ENCODE measurements around the gene VAPB.

DNA sequence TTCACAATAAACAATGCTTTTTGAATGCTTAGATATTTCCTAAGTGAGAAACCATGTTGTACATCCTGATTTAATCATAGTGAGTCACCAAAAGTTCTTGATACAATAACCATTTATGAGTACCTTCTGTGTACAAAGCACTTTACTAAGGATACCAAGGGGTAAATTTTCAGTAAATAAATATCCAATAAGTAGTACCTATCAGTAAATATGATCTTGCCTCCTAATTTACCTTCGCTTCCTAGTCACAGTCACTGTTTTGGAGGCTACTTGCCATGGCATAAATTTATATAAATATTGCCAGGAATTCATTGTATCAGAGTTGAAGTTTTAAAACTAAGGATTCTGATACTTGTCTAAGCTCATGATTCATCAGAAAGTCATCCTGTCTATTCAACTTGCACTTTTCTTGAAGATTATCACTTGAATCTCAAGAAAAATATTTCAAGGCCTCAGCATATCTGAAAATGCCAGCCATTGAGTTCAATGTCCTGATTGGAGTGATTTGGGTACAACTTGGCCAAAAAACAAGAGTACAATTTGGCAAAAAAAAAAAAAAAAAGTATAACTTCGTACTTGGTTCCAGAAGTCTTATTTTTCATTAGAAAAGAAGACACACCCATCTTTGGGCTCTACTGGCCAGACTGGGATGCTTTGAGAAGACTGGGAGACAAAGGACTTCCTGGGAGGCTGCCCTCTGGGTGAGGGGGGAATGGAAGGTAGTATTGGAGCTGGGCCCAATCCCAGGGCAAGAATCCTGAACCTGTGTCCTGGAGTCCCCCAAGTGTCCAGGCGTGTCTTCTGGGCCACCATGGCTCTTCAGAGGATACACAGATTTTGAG, 46.7 kb upstream of the VAPB start:
- TF ChIP-seq CTCF (conservative IDR thresholded peaks at IDR 0.05; ENCODE audit: low read depth, low read length) (no peak), MAZ (IDR thresholded peaks at IDR 0.05; ENCODE audit: borderline replicate concordance, low read depth, low read length) (no peak), CHD1 (IDR thresholded peaks at IDR 0.05; ENCODE audit: low read depth, low read length) (no peak), BHLHE40 (IDR thresholded peaks at IDR 0.05; ENCODE audit: low read depth, low read length) (no peak), RAD21 (IDR thresholded peaks at IDR 0.05; ENCODE audit: low read length) (no peak), ELK1 (IDR thresholded peaks at IDR 0.05; ENCODE audit: borderline replicate concordance, low read depth, low read length) (no peak)

Data from IMR-90 (cell line).